Hematopoietic multipotent progenitor cell (in vitro differentiated cells): ENCODE measurements around the gene KLF16. TPM values are rescaled to one million over a fixed set of nuclear protein-coding genes. Genes with fewer than 3 reads are reported as not detected.

Experiments
- DNase-seq, 3 donors: peaks; one replicate each; pipeline ENCODE4 v3.0.0-alpha.2; 2011 to 2015; ENCODE audit warnings: low read depth in 2 of 3, low spot score in 2 of 3
- total RNA-seq: library from RNA; depleted of rRNA; stranded (reverse); fragments of >200 nt; gene quantifications from one replicate; pipeline ENCODE4 v1.2.3, GENCODE V29; 2012

Gene KLF16
- total RNA-seq, 1 donor = 10.8 TPM

- DNase-seq = peak in 1 of 3 donors; percentile 42
These were observed 51.4 kb downstream of the KLF16 start, which contains the start of gene ATP8B3 for GRCh38 chr19:1811942-1812425. Gene ATP8B3, minus strand, starts transcription at chr19:1812276. Its CDS starts 540 bp downstream, at chr19:1811736.

GRCh38 chr19:1811472-1811894, 51.9 kb downstream of the KLF16 start:
- peak in 2 of 3 donors; percentile 24 to 77 for DNase-seq

- no peak for DNase-seq
These were observed 52.8 kb downstream of the KLF16 start for GRCh38 chr19:1810439-1811160.

GRCh38 chr19:1809678-1810077, 53.7 kb downstream of the KLF16 start:
- DNase-seq = no peak

GRCh38 chr19:1808395-1808731, 55.0 kb downstream of the KLF16 start:
- DNase-seq = no peak

- no peak for DNase-seq
These were observed 55.5 kb downstream of the KLF16 start for GRCh38 chr19:1807695-1808394.

- no peak for DNase-seq
These were observed 56.2 kb downstream of the KLF16 start for GRCh38 chr19:1807030-1807694.

GRCh38 chr19:1806184-1807029, 57.0 kb downstream of the KLF16 start:
- DNase-seq = no peak

GRCh38 chr19:1805401-1806183, 57.8 kb downstream of the KLF16 start:
- DNase-seq = no peak

GRCh38 chr19:1804858-1805257, 58.5 kb downstream of the KLF16 start:
- DNase-seq = no peak

Other genes with a start within 250 kb of the KLF16 start
- gene TCF3, start 211.0 kb downstream of the KLF16 start, total RNA-seq = 151 TPM
- gene ONECUT3, start 110.1 kb downstream of the KLF16 start, total RNA-seq = not detected
- 4.3 TPM for gene ATP8B3, start 51.3 kb downstream of the KLF16 start, total RNA-seq
- gene REXO1, start 15.1 kb downstream of the KLF16 start, total RNA-seq = 19.1 TPM
- gene ABHD17A, start 21.9 kb upstream of the KLF16 start, total RNA-seq = 91.3 TPM
- 4.0 TPM for gene ADAT3, start 41.8 kb upstream of the KLF16 start, total RNA-seq
- 42.8 TPM for gene SCAMP4, start 41.8 kb upstream of the KLF16 start, total RNA-seq
- gene CSNK1G2, start 77.6 kb upstream of the KLF16 start, total RNA-seq = 269 TPM
- 146 TPM for gene BTBD2, start 152.1 kb upstream of the KLF16 start, total RNA-seq
- gene MKNK2, start 187.7 kb upstream of the KLF16 start, total RNA-seq = 123 TPM
- gene MOB3A, start 232.7 kb upstream of the KLF16 start, total RNA-seq = 65.4 TPM
- gene IZUMO4, start 233.3 kb upstream of the KLF16 start, total RNA-seq = 2.2 TPM